ENCODE measurements around the gene MAGT1. TPM values are rescaled to one million over a fixed set of nuclear protein-coding genes. Genes with fewer than 3 reads are reported as not detected.
A peak's percentile ranks its signal among the peaks of the same experiment; 100 is the strongest.
"Not testable (repeated sequence)": the region's sequence is repeated elsewhere in the genome, so short reads cannot be mapped to it uniquely, and the experiment has no call there.

The MAGT1 gene
- total RNA-seq, 2 experiments from 2014 or later, result 25.3 to 38.7 TPM

GRCh38 chrX:77893713-77894112 is 1.5 kb downstream of the MAGT1 start:
- CTCF ChIA-PET (ENCODE audit: unreplicated experiment), result no interaction called here
- intact Hi-C loops (cut with micrococcal nuclease; ENCODE audit: unreplicated experiment), result loop anchor here (10.0 kb wide), 2 partner anchors 109 to 1749 kb away; partner anchors contain the start of gene ATRX

GRCh38 chrX:77892887-77893286 is 2.3 kb downstream of the MAGT1 start:
- Histone ChIP-seq H3K9me2 (ENCODE audit: insufficient read depth, low read length) (no peaks in the 10 kb centered on the region), H3K36me3 (ENCODE audit: insufficient read depth, low read length) (peaks cover 7% of the 10 kb centered on the region), H3K79me2 (ENCODE audit: insufficient read depth, low read depth, low read length) (peaks cover 58% of the 10 kb centered on the region), H3K4me2 (ENCODE audit: low read length) (peak overlapping the region; percentile 67; the same call in 1 of the 2 replicates), H2AFZ (ENCODE audit: low read length) (no peak overlapping the region), H3K27ac (ENCODE audit: low read depth, low read length, poor library complexity, severe bottlenecking) (no peak overlapping the region), H3K9me3 (ENCODE audit: low read length) (no peaks in the 10 kb centered on the region), H4K20me1 (ENCODE audit: insufficient read depth, low read length) (no peaks in the 10 kb centered on the region), H3K4me3 (ENCODE audit: low read depth, low read length, poor library complexity, severe bottlenecking) (no peak overlapping the region), H3K4me1 (ENCODE audit: insufficient read depth, low read length, poor library complexity, severe bottlenecking) (peaks cover 9% of the 10 kb centered on the region)
- CTCF ChIA-PET (ENCODE audit: unreplicated experiment), result no interaction called here
- POLR2A ChIA-PET, result no interaction called here
- DNase-seq (ENCODE audit: low spot score), result no peak
- no TSS peak for BruUV-seq (replicated peaks)
- TF ChIP-seq CTCF (conservative IDR thresholded peaks at IDR 0.05; ENCODE audit: low read length) (no peak), EZH2phosphoT487 (IDR thresholded peaks at IDR 0.05; ENCODE audit: borderline replicate concordance, low read depth, low read length) (no peak)
- intact Hi-C loops (cut with micrococcal nuclease; ENCODE audit: unreplicated experiment), result loop anchor here (10.0 kb wide), 2 partner anchors 108 to 1748 kb away; partner anchors contain the start of gene ATRX

More at GRCh38 chrX:77893713-77894112, 1.5 kb downstream of the MAGT1 start:
- peaks cover 52% of the 10 kb centered on the region for H3K79me2 ChIP-seq (ENCODE audit: insufficient read depth, low read depth, low read length)
- H3K36me3 ChIP-seq (ENCODE audit: insufficient read depth, low read length), result peaks cover 7% of the 10 kb centered on the region
- no peaks in the 10 kb centered on the region for H3K9me3 ChIP-seq (ENCODE audit: low read length)
- no TSS peak for BruUV-seq (replicated peaks)
- H3K27ac ChIP-seq (ENCODE audit: low read depth, low read length, poor library complexity, severe bottlenecking), result no peak overlapping the region
- no peak for DNase-seq (ENCODE audit: low spot score)
- H3K4me2 ChIP-seq (ENCODE audit: low read length), result peak overlapping the region; percentile 67
- H3K4me3 ChIP-seq (ENCODE audit: low read depth, low read length, poor library complexity, severe bottlenecking), result peak overlapping the region; percentile 87
- H4K20me1 ChIP-seq (ENCODE audit: insufficient read depth, low read length), result no peaks in the 10 kb centered on the region
- POLR2A ChIA-PET, result interaction anchor here (0.9 to 1.7 kb wide), 4 partner anchors 10 to 463 kb away, joined by 3 to 6 read pairs (median 4); no protein-coding TSS in a partner anchor
- no peak overlapping the region for H2AFZ ChIP-seq (ENCODE audit: low read length)
- H3K4me1 ChIP-seq (ENCODE audit: insufficient read depth, low read length, poor library complexity, severe bottlenecking), result peaks cover 9% of the 10 kb centered on the region
- TF ChIP-seq EZH2phosphoT487 (IDR thresholded peaks at IDR 0.05; ENCODE audit: borderline replicate concordance, low read depth, low read length) (no peak), CTCF (conservative IDR thresholded peaks at IDR 0.05; ENCODE audit: low read length) (no peak)
- H3K9me2 ChIP-seq (ENCODE audit: insufficient read depth, low read length), result no peaks in the 10 kb centered on the region

- CTCF ChIA-PET (ENCODE audit: unreplicated experiment), result not testable (repeated sequence)
Measured at GRCh38 chrX:77881418-77881817, 13.8 kb downstream of the MAGT1 start.

More at GRCh38 chrX:77881418-77881817, 13.8 kb downstream of the MAGT1 start:
- DNase-seq (ENCODE audit: low spot score); POLR2A ChIA-PET; H3K4me2 ChIP-seq (ENCODE audit: low read length); BruUV-seq (replicated peaks); H3K4me3 ChIP-seq (ENCODE audit: low read depth, low read length, poor library complexity, severe bottlenecking); H2AFZ ChIP-seq (ENCODE audit: low read length); intact Hi-C loops (cut with micrococcal nuclease; ENCODE audit: unreplicated experiment); H3K4me1 ChIP-seq (ENCODE audit: insufficient read depth, low read length, poor library complexity, severe bottlenecking); H3K9me3 ChIP-seq (ENCODE audit: low read length); H3K36me3 ChIP-seq (ENCODE audit: insufficient read depth, low read length); H3K27ac ChIP-seq (ENCODE audit: low read depth, low read length, poor library complexity, severe bottlenecking); H4K20me1 ChIP-seq (ENCODE audit: insufficient read depth, low read length); H3K79me2 ChIP-seq (ENCODE audit: insufficient read depth, low read depth, low read length); H3K9me2 ChIP-seq (ENCODE audit: insufficient read depth, low read length): not testable (repeated sequence)
